ENCODE data around the gene GOLIM4.

DNA sequence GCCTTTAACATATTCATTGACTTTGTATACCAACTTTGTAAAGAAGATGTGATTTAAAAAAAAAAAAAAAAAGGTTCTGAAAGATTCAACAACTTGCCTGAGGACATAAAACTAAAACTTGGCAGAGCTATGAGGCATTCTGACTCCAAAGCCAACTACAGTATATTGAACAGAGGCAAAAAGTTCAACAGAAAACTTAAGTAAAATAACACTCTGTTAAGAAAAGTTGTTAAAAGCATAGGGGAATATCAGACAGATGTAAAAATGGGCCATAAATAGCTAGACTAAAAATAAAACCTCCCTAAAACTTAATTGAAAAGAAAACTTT is 23.4 kb downstream of the GOLIM4 start:
- TF ChIP-seq, protein P1, sequence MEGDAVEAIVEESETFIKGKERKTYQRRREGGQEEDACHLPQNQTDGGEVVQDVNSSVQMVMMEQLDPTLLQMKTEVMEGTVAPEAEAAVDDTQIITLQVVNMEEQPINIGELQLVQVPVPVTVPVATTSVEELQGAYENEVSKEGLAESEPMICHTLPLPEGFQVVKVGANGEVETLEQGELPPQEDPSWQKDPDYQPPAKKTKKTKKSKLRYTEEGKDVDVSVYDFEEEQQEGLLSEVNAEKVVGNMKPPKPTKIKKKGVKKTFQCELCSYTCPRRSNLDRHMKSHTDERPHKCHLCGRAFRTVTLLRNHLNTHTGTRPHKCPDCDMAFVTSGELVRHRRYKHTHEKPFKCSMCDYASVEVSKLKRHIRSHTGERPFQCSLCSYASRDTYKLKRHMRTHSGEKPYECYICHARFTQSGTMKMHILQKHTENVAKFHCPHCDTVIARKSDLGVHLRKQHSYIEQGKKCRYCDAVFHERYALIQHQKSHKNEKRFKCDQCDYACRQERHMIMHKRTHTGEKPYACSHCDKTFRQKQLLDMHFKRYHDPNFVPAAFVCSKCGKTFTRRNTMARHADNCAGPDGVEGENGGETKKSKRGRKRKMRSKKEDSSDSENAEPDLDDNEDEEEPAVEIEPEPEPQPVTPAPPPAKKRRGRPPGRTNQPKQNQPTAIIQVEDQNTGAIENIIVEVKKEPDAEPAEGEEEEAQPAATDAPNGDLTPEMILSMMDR (conservative IDR thresholded peaks at IDR 0.05; ENCODE audit: low read depth, low read length): no peak
- TF ChIP-seq EZH2phosphoT487 (IDR thresholded peaks at IDR 0.05; ENCODE audit: borderline replicate concordance, low read length): no peak
- TF ChIP-seq EZH2 (IDR thresholded peaks at IDR 0.05; ENCODE audit: low read length, unreplicated experiment): no peak
